ENCODE results near the gene USP12. TPM values are rescaled to one million over a fixed set of nuclear protein-coding genes. Genes with fewer than 3 reads are reported as not detected.

Gene USP12
- total and polyA plus RNA-seq, 2 experiments from 2014 or later, result 18.4 to 39.3 TPM

DNA sequence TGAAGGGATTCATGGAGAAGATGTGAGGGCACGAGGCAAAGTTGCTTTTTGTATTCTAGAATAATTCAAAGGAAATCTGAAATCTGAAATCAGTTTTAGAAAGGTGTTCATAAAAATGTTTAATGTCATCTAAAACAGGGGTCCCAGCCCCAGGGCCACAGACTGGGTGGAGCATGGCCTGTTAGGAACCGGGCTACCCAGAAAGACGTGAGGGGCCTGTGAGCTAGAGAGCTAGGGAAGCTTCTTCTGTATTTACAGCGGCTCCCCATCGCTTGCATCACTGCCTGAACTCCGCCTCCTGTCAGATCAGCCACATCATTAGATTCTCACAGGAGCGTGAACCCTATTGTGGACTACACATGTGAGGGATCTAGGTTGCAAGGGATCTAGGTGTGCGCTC is 151.2 kb downstream of the USP12 start:
- ATAC-seq (no peak), DNase-seq (ENCODE audit: low spot score) (no peak)
- Histone ChIP-seq H3K4me3 (no peak overlapping the region), H3K36me3 (ENCODE audit: insufficient read depth) (no peaks in the 10 kb centered on the region), H2AFZ (no peak overlapping the region), H3F3A (replicated peaks; ENCODE audit: low read depth) (no peaks in the 10 kb centered on the region), H3K4me2 (no peak overlapping the region), H3K4me1 (ENCODE audit: insufficient read depth) (peaks cover 17% of the 10 kb centered on the region), H3K79me2 (replicated peaks; ENCODE audit: insufficient read depth) (no peaks in the 10 kb centered on the region), H3K27ac (ENCODE audit: low read depth) (no peak overlapping the region), H3K27me3 (ENCODE audit: insufficient read depth) (no peaks in the 10 kb centered on the region), H3K9me2 (ENCODE audit: insufficient read depth) (no peaks in the 10 kb centered on the region), H4K20me1 (replicated peaks; ENCODE audit: insufficient read depth) (no peaks in the 10 kb centered on the region)
- Mint-ChIP-seq H3K27ac (no peak overlapping the region), H3K4me1 (peaks cover 20% of the 10 kb centered on the region), H3K9me3 (peaks cover 6% of the 10 kb centered on the region), H3K36me3 (ENCODE audit: low read depth) (peaks cover 3% of the 10 kb centered on the region; the same call in 2 of the 3 replicates), H3K4me3 (no peak overlapping the region), H3K27me3 (ENCODE audit: insufficient read depth, low read depth, poor library complexity) (peaks cover 13% of the 10 kb centered on the region)
- TF ChIP-seq, protein P1, sequence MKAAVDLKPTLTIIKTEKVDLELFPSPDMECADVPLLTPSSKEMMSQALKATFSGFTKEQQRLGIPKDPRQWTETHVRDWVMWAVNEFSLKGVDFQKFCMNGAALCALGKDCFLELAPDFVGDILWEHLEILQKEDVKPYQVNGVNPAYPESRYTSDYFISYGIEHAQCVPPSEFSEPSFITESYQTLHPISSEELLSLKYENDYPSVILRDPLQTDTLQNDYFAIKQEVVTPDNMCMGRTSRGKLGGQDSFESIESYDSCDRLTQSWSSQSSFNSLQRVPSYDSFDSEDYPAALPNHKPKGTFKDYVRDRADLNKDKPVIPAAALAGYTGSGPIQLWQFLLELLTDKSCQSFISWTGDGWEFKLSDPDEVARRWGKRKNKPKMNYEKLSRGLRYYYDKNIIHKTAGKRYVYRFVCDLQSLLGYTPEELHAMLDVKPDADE (IDR thresholded peaks at IDR 0.05), result no peak
- TF ChIP-seq ZNF114 (CRISPR knock-in tag; IDR thresholded peaks at IDR 0.05) (no peak), STAT1 (IDR thresholded peaks at IDR 0.05; ENCODE audit: unreplicated experiment) (no peak), JUNB (IDR thresholded peaks at IDR 0.05; ENCODE audit: unreplicated experiment) (no peak), EZH2phosphoT487 (IDR thresholded peaks at IDR 0.05; ENCODE audit: unreplicated experiment) (no peak), EZH2 (IDR thresholded peaks at IDR 0.05; ENCODE audit: low read depth, unreplicated experiment) (no peak), POLR2AphosphoS5 (IDR thresholded peaks at IDR 0.05; ENCODE audit: low read depth) (no peak), ZNF331 (CRISPR knock-in tag; IDR thresholded peaks at IDR 0.05; ENCODE audit: low read depth) (no peak), NANOG (IDR thresholded peaks at IDR 0.05; ENCODE audit: borderline replicate concordance) (no peak), CREB1 (CRISPR knock-in tag; IDR thresholded peaks at IDR 0.05; ENCODE audit: low read depth) (no peak)
- TF ChIP-seq, protein P2, sequence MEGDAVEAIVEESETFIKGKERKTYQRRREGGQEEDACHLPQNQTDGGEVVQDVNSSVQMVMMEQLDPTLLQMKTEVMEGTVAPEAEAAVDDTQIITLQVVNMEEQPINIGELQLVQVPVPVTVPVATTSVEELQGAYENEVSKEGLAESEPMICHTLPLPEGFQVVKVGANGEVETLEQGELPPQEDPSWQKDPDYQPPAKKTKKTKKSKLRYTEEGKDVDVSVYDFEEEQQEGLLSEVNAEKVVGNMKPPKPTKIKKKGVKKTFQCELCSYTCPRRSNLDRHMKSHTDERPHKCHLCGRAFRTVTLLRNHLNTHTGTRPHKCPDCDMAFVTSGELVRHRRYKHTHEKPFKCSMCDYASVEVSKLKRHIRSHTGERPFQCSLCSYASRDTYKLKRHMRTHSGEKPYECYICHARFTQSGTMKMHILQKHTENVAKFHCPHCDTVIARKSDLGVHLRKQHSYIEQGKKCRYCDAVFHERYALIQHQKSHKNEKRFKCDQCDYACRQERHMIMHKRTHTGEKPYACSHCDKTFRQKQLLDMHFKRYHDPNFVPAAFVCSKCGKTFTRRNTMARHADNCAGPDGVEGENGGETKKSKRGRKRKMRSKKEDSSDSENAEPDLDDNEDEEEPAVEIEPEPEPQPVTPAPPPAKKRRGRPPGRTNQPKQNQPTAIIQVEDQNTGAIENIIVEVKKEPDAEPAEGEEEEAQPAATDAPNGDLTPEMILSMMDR (conservative IDR thresholded peaks at IDR 0.05; ENCODE audit: low read depth in 2 of 2), result no peak
- TF ChIP-seq, protein P3, sequence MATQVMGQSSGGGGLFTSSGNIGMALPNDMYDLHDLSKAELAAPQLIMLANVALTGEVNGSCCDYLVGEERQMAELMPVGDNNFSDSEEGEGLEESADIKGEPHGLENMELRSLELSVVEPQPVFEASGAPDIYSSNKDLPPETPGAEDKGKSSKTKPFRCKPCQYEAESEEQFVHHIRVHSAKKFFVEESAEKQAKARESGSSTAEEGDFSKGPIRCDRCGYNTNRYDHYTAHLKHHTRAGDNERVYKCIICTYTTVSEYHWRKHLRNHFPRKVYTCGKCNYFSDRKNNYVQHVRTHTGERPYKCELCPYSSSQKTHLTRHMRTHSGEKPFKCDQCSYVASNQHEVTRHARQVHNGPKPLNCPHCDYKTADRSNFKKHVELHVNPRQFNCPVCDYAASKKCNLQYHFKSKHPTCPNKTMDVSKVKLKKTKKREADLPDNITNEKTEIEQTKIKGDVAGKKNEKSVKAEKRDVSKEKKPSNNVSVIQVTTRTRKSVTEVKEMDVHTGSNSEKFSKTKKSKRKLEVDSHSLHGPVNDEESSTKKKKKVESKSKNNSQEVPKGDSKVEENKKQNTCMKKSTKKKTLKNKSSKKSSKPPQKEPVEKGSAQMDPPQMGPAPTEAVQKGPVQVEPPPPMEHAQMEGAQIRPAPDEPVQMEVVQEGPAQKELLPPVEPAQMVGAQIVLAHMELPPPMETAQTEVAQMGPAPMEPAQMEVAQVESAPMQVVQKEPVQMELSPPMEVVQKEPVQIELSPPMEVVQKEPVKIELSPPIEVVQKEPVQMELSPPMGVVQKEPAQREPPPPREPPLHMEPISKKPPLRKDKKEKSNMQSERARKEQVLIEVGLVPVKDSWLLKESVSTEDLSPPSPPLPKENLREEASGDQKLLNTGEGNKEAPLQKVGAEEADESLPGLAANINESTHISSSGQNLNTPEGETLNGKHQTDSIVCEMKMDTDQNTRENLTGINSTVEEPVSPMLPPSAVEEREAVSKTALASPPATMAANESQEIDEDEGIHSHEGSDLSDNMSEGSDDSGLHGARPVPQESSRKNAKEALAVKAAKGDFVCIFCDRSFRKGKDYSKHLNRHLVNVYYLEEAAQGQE (IDR thresholded peaks at IDR 0.05; ENCODE audit: unreplicated experiment), result no peak
- TF ChIP-seq, protein P4, sequence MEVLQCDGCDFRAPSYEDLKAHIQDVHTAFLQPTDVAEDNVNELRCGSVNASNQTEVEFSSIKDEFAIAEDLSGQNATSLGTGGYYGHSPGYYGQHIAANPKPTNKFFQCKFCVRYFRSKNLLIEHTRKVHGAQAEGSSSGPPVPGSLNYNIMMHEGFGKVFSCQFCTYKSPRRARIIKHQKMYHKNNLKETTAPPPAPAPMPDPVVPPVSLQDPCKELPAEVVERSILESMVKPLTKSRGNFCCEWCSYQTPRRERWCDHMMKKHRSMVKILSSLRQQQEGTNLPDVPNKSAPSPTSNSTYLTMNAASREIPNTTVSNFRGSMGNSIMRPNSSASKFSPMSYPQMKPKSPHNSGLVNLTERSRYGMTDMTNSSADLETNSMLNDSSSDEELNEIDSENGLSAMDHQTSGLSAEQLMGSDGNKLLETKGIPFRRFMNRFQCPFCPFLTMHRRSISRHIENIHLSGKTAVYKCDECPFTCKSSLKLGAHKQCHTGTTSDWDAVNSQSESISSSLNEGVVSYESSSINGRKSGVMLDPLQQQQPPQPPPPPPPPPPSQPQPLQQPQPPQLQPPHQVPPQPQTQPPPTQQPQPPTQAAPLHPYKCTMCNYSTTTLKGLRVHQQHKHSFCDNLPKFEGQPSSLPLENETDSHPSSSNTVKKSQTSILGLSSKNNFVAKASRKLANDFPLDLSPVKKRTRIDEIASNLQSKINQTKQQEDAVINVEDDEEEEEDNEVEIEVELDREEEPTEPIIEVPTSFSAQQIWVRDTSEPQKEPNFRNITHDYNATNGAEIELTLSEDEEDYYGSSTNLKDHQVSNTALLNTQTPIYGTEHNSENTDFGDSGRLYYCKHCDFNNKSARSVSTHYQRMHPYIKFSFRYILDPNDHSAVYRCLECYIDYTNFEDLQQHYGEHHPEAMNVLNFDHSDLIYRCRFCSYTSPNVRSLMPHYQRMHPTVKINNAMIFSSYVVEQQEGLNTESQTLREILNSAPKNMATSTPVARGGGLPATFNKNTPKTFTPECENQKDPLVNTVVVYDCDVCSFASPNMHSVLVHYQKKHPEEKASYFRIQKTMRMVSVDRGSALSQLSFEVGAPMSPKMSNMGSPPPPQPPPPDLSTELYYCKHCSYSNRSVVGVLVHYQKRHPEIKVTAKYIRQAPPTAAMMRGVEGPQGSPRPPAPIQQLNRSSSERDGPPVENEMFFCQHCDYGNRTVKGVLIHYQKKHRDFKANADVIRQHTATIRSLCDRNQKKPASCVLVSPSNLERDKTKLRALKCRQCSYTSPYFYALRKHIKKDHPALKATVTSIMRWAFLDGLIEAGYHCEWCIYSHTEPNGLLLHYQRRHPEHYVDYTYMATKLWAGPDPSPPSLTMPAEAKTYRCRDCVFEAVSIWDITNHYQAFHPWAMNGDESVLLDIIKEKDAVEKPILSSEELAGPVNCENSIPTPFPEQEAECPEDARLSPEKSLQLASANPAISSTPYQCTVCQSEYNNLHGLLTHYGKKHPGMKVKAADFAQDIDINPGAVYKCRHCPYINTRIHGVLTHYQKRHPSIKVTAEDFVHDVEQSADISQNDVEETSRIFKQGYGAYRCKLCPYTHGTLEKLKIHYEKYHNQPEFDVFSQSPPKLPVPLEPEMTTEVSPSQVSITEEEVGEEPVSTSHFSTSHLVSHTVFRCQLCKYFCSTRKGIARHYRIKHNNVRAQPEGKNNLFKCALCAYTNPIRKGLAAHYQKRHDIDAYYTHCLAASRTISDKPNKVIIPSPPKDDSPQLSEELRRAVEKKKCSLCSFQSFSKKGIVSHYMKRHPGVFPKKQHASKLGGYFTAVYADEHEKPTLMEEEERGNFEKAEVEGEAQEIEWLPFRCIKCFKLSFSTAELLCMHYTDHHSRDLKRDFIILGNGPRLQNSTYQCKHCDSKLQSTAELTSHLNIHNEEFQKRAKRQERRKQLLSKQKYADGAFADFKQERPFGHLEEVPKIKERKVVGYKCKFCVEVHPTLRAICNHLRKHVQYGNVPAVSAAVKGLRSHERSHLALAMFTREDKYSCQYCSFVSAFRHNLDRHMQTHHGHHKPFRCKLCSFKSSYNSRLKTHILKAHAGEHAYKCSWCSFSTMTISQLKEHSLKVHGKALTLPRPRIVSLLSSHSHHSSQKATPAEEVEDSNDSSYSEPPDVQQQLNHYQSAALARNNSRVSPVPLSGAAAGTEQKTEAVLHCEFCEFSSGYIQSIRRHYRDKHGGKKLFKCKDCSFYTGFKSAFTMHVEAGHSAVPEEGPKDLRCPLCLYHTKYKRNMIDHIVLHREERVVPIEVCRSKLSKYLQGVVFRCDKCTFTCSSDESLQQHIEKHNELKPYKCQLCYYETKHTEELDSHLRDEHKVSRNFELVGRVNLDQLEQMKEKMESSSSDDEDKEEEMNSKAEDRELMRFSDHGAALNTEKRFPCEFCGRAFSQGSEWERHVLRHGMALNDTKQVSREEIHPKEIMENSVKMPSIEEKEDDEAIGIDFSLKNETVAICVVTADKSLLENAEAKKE (CRISPR knock-in tag; IDR thresholded peaks at IDR 0.05), result no peak

Data from GM23338 (cell line).